Stimulated activated CD4-positive, alpha-beta T cell treated with anti-CD3 and anti-CD28 coated beads, Interleukin-2, amount 100 ng/mL, for 4 hours (primary cell): ENCODE data around the gene GRB2.
"Not testable (repeated sequence)": the region's sequence is repeated elsewhere in the genome, so short reads cannot be mapped to it uniquely, and the experiment has no call there.

ENCODE experiments used
- DNase-seq: peaks from one replicate; pipeline ENCODE4 v3.0.0-alpha.2; 2020; ENCODE audit warnings: low read depth

The GRB2 gene

GRCh38 chr17:75318615-75319222 is 86.8 kb downstream of the GRB2 start:
- no peak for DNase-seq

GRCh38 chr17:75318211-75318610 is 87.3 kb downstream of the GRB2 start:
- no peak for DNase-seq

GRCh38 chr17:75317671-75318070 is 87.8 kb downstream of the GRB2 start:
- DNase-seq: no peak

GRCh38 chr17:75316253-75316652 is 89.2 kb downstream of the GRB2 start:
- DNase-seq: no peak

- no peak for DNase-seq
These were observed 89.8 kb downstream of the GRB2 start for GRCh38 chr17:75315541-75316243.

GRCh38 chr17:75313941-75314551 is 91.4 kb downstream of the GRB2 start:
- no peak for DNase-seq

GRCh38 chr17:75308732-75309629 is 96.5 kb downstream of the GRB2 start:
- DNase-seq: no peak

- DNase-seq: no peak
These were observed 97.3 kb downstream of the GRB2 start for GRCh38 chr17:75307957-75308731.

GRCh38 chr17:75301502-75302206 is 103.8 kb downstream of the GRB2 start:
- no peak for DNase-seq

GRCh38 chr17:75301049-75301448 is 104.4 kb downstream of the GRB2 start:
- no peak for DNase-seq

- no peak for DNase-seq
These were observed 105.2 kb downstream of the GRB2 start for GRCh38 chr17:75300280-75300679.

- DNase-seq: no peak
These were observed 110.0 kb downstream of the GRB2 start for GRCh38 chr17:75295201-75296158.

- DNase-seq: not testable (repeated sequence)
These were observed 112.5 kb downstream of the GRB2 start for GRCh38 chr17:75292810-75293448.

GRCh38 chr17:75289832-75290337 is 115.6 kb downstream of the GRB2 start:
- DNase-seq: peak; percentile 62

GRCh38 chr17:75289115-75289831 is 116.2 kb downstream of the GRB2 start, which contains the start of gene SLC25A19:
TSS of gene SLC25A19 (minus strand) at chr17:75289433. CDS start at chr17:75286764, 2,669 bp downstream.
- peak; percentile 95 for DNase-seq

- no peak for DNase-seq
These were observed 116.7 kb downstream of the GRB2 start for GRCh38 chr17:75288770-75289114.

- no peak for DNase-seq
These were observed 117.1 kb downstream of the GRB2 start for GRCh38 chr17:75288359-75288758.

GRCh38 chr17:75287221-75287620 is 118.3 kb downstream of the GRB2 start:
- no peak for DNase-seq
